Choroid plexus epithelial cell (primary cell): Measurements from ENCODE around the gene GZMM.
A peak's percentile ranks its signal among the peaks of the same experiment; 100 is the strongest.

Experiments
- DNase-seq: peaks from one replicate; pipeline ENCODE4 v3.0.0-alpha.2; 2010; ENCODE audit warnings: low read depth
- H3K4me3 ChIP-seq: 2 replicates; pipeline ENCODE4 v1.5.1; 2011; ENCODE audit warnings: low read depth, mild to moderate bottlenecking, control low read depth, low read length, moderate library complexity
- TF ChIP-seq, protein P1 (sequence below): conservative IDR thresholded peaks from 2 replicates; pipeline ENCODE4 v1.5.1; 2011; ENCODE audit warnings: low read depth, mild to moderate bottlenecking, control low read depth, inconsistent platforms, low read length, moderate library complexity

The GZMM gene

DNA sequence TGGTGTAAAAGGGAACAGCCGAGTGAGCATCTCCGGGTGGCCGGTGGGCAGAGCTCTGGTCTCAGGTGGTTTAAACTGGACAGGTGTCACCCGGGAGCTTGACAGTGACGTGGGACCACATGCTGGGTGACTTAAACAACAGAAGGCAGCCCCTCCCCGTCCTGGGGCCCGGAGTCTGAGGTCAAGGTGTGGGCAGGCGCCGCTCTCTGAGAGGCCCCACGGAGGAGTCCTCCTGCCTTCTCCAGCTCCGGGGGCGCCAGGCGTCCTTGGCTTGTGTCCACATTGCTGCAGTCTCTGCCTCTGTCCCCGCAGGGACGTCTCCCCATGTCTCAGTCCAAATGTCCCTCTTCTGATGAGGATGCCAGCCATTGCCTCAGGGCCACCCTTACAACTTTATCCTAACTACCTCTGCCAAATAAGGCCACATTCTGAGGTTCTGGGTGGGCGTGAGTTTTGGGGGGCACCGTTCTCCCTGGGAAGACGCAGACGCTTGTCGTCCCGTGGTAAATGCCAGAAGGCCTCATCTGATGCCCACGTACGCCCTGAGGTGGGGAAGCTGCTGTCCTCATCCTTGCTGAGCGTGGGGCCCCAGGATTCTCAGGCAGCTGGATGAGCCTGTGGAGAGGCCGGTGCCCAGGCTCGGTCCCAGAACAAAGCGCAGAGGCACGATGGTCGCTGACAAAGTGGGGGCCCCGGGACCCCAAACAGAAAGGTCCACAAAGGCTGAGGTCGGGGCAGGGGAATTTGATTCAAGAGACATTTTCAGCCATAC, 12.9 kb downstream of the GZMM start:
- H3K4me3 ChIP-seq: no peak overlapping the region
- TF ChIP-seq, protein P1, sequence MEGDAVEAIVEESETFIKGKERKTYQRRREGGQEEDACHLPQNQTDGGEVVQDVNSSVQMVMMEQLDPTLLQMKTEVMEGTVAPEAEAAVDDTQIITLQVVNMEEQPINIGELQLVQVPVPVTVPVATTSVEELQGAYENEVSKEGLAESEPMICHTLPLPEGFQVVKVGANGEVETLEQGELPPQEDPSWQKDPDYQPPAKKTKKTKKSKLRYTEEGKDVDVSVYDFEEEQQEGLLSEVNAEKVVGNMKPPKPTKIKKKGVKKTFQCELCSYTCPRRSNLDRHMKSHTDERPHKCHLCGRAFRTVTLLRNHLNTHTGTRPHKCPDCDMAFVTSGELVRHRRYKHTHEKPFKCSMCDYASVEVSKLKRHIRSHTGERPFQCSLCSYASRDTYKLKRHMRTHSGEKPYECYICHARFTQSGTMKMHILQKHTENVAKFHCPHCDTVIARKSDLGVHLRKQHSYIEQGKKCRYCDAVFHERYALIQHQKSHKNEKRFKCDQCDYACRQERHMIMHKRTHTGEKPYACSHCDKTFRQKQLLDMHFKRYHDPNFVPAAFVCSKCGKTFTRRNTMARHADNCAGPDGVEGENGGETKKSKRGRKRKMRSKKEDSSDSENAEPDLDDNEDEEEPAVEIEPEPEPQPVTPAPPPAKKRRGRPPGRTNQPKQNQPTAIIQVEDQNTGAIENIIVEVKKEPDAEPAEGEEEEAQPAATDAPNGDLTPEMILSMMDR: no peak
- DNase-seq: no peak

DNA sequence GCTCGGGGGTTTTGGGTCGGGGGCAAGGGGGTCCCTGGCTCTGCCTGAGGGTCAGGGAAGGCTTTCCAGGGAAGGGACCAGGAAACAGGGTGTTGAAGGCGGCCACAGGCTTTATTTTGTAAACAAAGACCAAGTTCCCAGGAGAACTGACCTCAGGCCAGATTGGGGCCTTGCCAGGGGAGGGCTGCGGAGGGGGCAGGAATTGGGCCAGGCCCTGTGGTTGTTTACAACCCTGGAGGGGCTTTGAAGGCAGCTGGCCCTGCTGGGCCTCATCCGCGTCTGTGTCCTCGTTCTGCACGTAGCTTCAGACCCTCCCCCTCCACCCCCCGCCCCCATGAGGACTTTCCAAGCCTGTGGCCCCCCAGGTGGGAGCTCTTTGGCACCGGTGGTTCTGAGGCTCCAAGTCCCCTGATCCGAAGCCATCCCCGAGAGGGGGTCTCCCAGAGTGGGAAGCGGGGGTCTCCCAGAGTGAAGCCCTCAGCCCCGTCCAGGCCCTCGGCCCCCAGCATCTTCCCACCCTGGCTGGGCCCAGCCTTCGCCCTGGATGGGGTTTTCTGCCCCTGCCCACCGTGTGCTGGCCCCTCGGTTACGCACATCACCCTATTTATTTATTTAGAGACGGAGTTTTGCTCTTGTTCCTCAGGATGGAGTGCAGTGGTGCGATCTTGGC, 15.1 kb downstream of the GZMM start:
- H3K4me3 ChIP-seq: no peak overlapping the region
- peak; percentile 60 for DNase-seq
- TF ChIP-seq, protein P1: no peak

DNA sequence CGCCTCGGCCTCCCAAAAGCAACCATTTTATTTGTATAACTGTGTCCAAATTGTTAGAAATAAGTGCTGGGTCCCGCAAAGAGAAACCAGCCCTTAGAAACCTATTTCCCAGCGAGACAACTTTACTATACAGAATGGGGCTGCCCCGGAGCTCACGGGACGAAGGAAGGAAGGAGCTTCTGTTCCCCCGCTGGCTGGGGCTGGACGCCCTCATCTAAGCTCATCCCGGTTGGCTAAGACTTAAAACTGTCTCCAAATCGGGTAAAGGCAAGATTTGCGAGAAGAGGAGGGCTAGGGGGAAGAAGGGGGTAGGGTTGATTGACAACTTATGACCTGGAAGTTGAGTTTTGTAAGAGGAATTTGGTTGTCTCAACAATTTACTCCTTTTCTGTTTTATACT, 16.3 kb downstream of the GZMM start:
- no peak overlapping the region for H3K4me3 ChIP-seq
- DNase-seq: no peak
- TF ChIP-seq, protein P1: no peak

DNA sequence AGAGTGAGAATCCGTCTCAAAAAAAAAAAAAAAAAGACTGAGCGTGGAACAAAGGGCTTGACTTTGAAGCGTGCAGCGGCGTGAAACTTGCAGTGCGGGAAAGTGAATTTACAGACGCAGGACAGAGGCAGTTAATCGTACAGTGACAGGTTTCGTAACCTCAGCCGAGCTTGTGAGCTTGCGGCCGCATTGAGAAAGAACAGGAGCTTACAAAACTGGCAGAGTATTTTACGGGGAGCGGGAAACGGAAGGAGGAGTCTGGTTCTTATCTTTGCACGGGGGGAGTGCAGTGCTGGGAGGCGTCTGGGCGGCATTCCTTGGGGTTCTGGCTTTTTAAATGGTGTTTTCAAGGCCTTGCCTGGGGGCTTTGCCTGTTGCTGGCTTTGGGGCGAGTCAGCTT, 22.6 kb downstream of the GZMM start:
- no peak overlapping the region for H3K4me3 ChIP-seq
- no peak for DNase-seq
- TF ChIP-seq, protein P1: no peak

DNA sequence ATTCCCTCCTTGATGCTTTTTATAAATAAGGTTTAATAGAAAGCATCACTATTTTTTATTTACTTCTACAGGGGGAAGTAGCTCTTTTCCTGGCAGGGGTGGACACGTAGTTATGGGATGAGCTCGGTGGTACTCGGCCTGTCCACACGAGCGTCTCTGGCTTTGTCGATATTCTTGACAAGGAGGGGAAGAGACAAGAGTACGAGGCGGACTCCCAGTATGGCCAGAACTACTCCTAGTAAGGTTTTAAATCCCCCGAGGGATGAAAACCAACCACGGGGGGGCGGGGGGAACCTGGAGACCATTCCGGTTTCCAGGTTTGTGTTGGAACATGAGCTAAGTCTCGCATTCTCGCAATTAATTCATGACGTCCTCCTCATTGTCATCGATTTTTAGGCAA, 23.0 kb downstream of the GZMM start:
- DNase-seq: no peak
- no peak overlapping the region for H3K4me3 ChIP-seq
- TF ChIP-seq, protein P1: no peak

DNA sequence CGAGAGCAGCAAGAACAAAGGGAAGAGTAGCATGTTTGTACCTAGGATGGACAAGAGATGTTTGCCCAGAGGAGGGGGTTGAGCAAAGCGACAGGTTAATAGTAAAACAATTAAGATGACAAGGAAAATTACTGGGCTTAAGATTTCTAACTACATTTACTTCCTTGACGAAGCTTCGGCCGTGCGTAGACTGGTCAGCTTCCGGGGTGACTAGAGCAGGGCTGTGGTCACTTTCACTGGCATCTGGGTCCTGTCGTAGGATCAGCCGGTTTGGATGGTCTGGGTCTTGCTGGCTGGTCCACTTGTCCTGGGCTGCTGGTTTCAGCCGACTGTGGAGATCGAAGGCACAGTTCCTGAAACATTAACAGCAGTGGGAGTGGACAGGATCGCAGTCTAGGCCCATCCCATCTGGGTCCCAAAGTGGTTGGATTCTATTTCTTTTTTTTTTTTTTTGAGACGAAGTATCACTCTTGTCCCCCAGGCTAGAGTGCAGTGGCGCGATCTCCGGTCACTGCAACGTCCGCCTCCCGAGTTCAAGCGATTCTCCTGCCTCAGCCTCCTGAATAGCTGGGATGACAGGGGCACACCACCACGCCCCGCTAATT, 23.5 kb downstream of the GZMM start:
- no peak for DNase-seq
- TF ChIP-seq, protein P1: no peak
- H3K4me3 ChIP-seq: no peak overlapping the region
